ENCODE measurements around the gene LMLN. TPM values are rescaled to one million over a fixed set of nuclear protein-coding genes. Genes with fewer than 3 reads are reported as not detected.

The LMLN gene
- total and polyA plus RNA-seq, 2 of the 8 experiments (the other 6 are each of a cell fraction or from before 2014, with no cell fraction given) = 3.9 to 5.0 TPM

DNA sequence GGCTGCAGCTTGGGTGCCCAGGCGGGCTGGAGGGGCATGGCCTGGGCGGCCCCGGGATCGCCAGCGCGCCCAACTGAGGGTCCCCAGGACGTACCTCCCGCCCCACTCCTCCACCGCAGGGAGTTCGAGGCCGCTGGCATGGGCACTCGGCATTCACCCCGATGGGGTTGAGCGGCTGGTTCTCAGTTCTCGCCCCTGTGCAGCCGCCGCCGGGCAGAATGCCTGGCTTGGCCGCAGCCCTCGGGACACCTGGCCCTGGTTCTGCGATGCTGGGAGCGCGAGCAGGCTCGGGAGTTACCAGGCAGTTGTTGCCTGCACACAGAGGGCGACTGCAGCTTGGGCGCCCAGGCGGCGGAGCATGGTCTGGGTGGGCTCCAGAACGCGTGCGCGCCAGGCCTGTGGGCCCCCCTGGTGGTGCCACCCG is 121.4 kb downstream of the LMLN start:
- H4K8ac ChIP-seq (ENCODE audit: extremely low read depth, insufficient read depth, low read length) = no peak overlapping the region
- H2BK12ac ChIP-seq (ENCODE audit: low read depth, low read length) = no peak overlapping the region
- H3K79me2 ChIP-seq (ENCODE audit: control insufficient read depth in 1 of 2, insufficient read depth in 2 of 2, low read length in 2 of 2) = no peaks in the 10 kb centered on the region
- no peak overlapping the region for H2BK15ac ChIP-seq (ENCODE audit: low read length)
- no peak overlapping the region for H3K23ac ChIP-seq (ENCODE audit: insufficient read length)
- H3K4ac ChIP-seq (replicated peaks; ENCODE audit: insufficient read length, low read depth, low read length) = no peak overlapping the region
- H3K4me3 ChIP-seq (ENCODE audit: extremely low read depth in 1 of 4, insufficient read depth in 2 of 4, low read depth in 3 of 4, low read length in 4 of 4) = peak overlapping the region in 3 of 4 experiments; percentile 40 to 62 (median 48); a peak in 6 of 8 replicates
- H3K79me1 ChIP-seq (ENCODE audit: low read depth, low read length) = no peaks in the 10 kb centered on the region
- no peak overlapping the region for H3K14ac ChIP-seq (ENCODE audit: insufficient read length)
- no peak overlapping the region for H3K9ac ChIP-seq (replicated peaks in 1 of 4; ENCODE audit: extremely low read depth in 1 of 4, low read depth in 3 of 4, low read length in 3 of 4)
- 8% methylated on average over 26 of the region's 33 CpGs; no CpG with 5 or more reads in 1 of the 2 experiments for WGBS, 2 experiments (ENCODE audit: extremely low coverage in 1 of 2, insufficient coverage in 1 of 2, insufficient read length in 1 of 2, insufficient replicate concordance in 2 of 2, low coverage in 1 of 2, low lambda C conversion rate in 2 of 2, missing lambda C conversion rate in 1 of 2)
- ChIA-PET POLR2A (ENCODE audit: partially characterized antibody) (interaction anchor here (1.5 to 1.9 kb wide), 3 partner anchors 31 to 131 kb away, joined by 4 to 8 read pairs (median 4); partner anchors contain the start of gene RPL35A), CTCF (ENCODE audit: partially characterized antibody) (interaction anchor here (0.6 to 3.9 kb wide), 10 partner anchors 8 to 176 kb away, joined by 3 to 33 read pairs (median 12); no protein-coding TSS in a partner anchor)
- no peak overlapping the region for H4K5ac ChIP-seq (ENCODE audit: insufficient read length, low read depth, low read length)
- no peak overlapping the region; the same call in 1 of the 2 replicates for H3K18ac ChIP-seq (ENCODE audit: extremely low read depth, low read length)
- H3K9me3 ChIP-seq (ENCODE audit: insufficient read depth in 2 of 2, low read depth in 1 of 2, low read length in 1 of 2) = no peaks in the 10 kb centered on the region; a peak in 1 of 4 replicates
- peaks cover 15 to 62% (median 33%) of the 10 kb centered on the region in 4 experiments for H3K27me3 ChIP-seq (replicated peaks in 1 of 4; ENCODE audit: control insufficient read depth in 3 of 4, extremely low read depth in 1 of 4, insufficient read depth in 3 of 4, low read length in 3 of 4)
- no peak for FAIRE-seq
- H2AK5ac ChIP-seq (ENCODE audit: low read depth, low read length) = no peak overlapping the region
- H2BK5ac ChIP-seq (ENCODE audit: low read depth, low read length) = no peak overlapping the region
- no peak overlapping the region for H2BK120ac ChIP-seq (replicated peaks; ENCODE audit: low read depth, low read length)
- no peak overlapping the region for H2BK20ac ChIP-seq (ENCODE audit: low read length)
- peak overlapping the region; percentile 61 to 97 for H3K4me2 ChIP-seq (ENCODE audit: insufficient read depth in 1 of 2, low read depth in 2 of 2, low read length in 2 of 2)
- no peak overlapping the region for H3K56ac ChIP-seq (replicated peaks; ENCODE audit: insufficient read length, low read depth, low read length)
- no peak for DNase-seq (ENCODE audit: low read depth in 1 of 2, low spot score in 2 of 2)
- no peaks in the 10 kb centered on the region for H4K20me1 ChIP-seq (replicated peaks in 1 of 2; ENCODE audit: control insufficient read depth in 1 of 2, insufficient read depth in 2 of 2, low read length in 2 of 2)
- no peak overlapping the region for H2AFZ ChIP-seq (ENCODE audit: low read length)
- no peak overlapping the region for H4K91ac ChIP-seq (replicated peaks; ENCODE audit: insufficient read length, low read length)
- H3K23me2 ChIP-seq (ENCODE audit: low read depth, low read length) = peaks cover 13% of the 10 kb centered on the region; the same call in 1 of the 2 replicates
- no peaks in the 10 kb centered on the region for H3K36me3 ChIP-seq (ENCODE audit: control insufficient read depth in 2 of 4, insufficient read depth in 4 of 4, low read length in 3 of 4)
- no peak overlapping the region for H3K27ac ChIP-seq (ENCODE audit: low read depth, low read length)
- peaks cover 0 to 7% (median 1%) of the 10 kb centered on the region in 4 experiments; a peak in 3 of 7 replicates for H3K4me1 ChIP-seq (replicated peaks in 1 of 4; ENCODE audit: control insufficient read depth in 3 of 4, insufficient read depth in 4 of 4, low read length in 3 of 4)
- TF ChIP-seq HDAC2 (IDR thresholded peaks at IDR 0.05; ENCODE audit: borderline replicate concordance in 1 of 2, low read depth in 2 of 2, low read length in 2 of 2) (no peak), RNF2 (IDR thresholded peaks at IDR 0.05; ENCODE audit: borderline replicate concordance, low read depth, low read length, missing control alignments, poor library complexity, severe bottlenecking) (peak; percentile 67), KDM1A (IDR thresholded peaks at IDR 0.05; ENCODE audit: borderline replicate concordance, low read length) (no peak), EP300 (IDR thresholded peaks at IDR 0.05; ENCODE audit: borderline replicate concordance in 1 of 2, low read depth in 2 of 2, low read length in 2 of 2) (no peak), RXRA (IDR thresholded peaks at IDR 0.05; ENCODE audit: insufficient read depth, low read depth, low read length) (no peak), SUZ12 (IDR thresholded peaks at IDR 0.05; ENCODE audit: low read length) (peak; percentile 79), POLR2A (IDR thresholded peaks at IDR 0.05; ENCODE audit: control extremely low read depth in 1 of 2, low read depth in 2 of 2, low read length in 2 of 2) (no peak), EZH2 (IDR thresholded peaks at IDR 0.05; ENCODE audit: low read depth, low read length, severe bottlenecking) (peak; percentile 71), KDM4A (IDR thresholded peaks at IDR 0.05; ENCODE audit: low read depth, low read length, severe bottlenecking) (peak; percentile 46), BCL11A (IDR thresholded peaks at IDR 0.05; ENCODE audit: low read depth in 2 of 2, low read length in 2 of 2) (no peak), SIRT6 (IDR thresholded peaks at IDR 0.05; ENCODE audit: low read length) (no peak)

All from H1 (cell line).